HUES6 (cell line): ENCODE data around the gene ANKMY1.

Experiments used
- H3K27ac ChIP-seq: 2 replicates; pipeline ENCODE4 v1.7.0; 2013; ENCODE audit warnings: low read depth, mild to moderate bottlenecking, low read length, inconsistent platforms
- H3K27me3 ChIP-seq: 2 replicates; pipeline ENCODE4 v1.6.1; 2013; ENCODE audit warnings: low read length; ENCODE audit not compliant: control insufficient read depth, insufficient read depth
- H3K36me3 ChIP-seq: 2 replicates; pipeline ENCODE4 v1.6.1; 2013; ENCODE audit warnings: low read length; ENCODE audit not compliant: control insufficient read depth, insufficient read depth
- H3K4me1 ChIP-seq: 2 replicates; pipeline ENCODE4 v1.6.1; 2013; ENCODE audit warnings: low read length; ENCODE audit not compliant: control insufficient read depth, insufficient read depth
- H3K4me3 ChIP-seq: 2 replicates; pipeline ENCODE4 v1.5.1; 2013; ENCODE audit warnings: low read depth, low read length
- H3K9ac ChIP-seq: one replicate; pipeline ENCODE4 v1.6.1; 2013; ENCODE audit warnings: mild to moderate bottlenecking, low read length
- H3K9me3 ChIP-seq: 2 replicates; pipeline ENCODE4 v1.6.1; 2013; ENCODE audit warnings: low read depth, low read length; ENCODE audit not compliant: control insufficient read depth, insufficient read depth

ANKMY1 gene

DNA sequence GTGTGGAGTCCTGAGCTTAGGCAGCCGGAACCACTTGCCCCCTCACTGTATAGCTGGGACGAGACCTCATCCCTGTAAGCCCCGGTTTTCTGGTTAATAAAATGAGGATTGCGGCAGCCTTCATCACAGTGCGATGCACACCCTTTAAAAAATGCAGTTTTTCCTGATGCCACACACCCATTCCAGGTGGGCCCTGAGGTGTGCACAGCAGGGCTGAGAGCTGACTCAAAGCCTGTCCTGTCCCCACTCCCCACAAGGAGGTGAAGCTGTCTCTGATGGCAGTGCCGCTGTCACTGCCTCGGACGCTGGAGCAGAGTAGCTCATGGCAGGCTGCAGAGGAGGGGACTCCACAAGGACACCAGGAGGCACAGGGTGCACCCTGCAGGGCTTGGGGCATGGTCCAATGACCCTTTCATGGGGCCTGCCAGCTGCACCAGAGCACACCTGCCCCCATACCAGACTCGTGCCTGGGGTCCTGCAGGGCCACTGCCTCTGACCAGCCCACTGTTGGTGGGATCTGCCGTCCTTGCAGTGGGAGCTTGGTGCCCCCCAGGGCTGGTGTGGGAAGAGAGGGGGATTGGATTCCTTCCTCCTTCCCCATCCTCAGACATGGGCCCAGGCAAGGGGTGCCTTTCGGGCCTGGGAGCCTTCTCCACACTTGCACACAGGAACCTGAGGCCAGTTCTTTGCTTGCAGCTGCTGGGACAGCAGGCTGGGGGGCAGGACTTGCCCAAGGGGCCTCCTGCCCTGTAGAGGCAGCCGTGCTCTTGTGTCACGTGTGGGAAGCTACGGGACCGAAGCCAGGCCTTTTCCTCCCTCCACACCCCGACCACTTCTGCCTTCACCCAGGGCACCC, 99.5 kb downstream of the ANKMY1 start:
- H3K27me3 ChIP-seq: peaks cover 39% of the 10 kb centered on the region
- no peak overlapping the region for H3K27ac ChIP-seq
- H3K36me3 ChIP-seq: no peaks in the 10 kb centered on the region
- H3K4me3 ChIP-seq: no peak overlapping the region
- H3K9ac ChIP-seq: no peak overlapping the region
- no peaks in the 10 kb centered on the region for H3K9me3 ChIP-seq
- H3K4me1 ChIP-seq: peaks cover 56% of the 10 kb centered on the region

DNA sequence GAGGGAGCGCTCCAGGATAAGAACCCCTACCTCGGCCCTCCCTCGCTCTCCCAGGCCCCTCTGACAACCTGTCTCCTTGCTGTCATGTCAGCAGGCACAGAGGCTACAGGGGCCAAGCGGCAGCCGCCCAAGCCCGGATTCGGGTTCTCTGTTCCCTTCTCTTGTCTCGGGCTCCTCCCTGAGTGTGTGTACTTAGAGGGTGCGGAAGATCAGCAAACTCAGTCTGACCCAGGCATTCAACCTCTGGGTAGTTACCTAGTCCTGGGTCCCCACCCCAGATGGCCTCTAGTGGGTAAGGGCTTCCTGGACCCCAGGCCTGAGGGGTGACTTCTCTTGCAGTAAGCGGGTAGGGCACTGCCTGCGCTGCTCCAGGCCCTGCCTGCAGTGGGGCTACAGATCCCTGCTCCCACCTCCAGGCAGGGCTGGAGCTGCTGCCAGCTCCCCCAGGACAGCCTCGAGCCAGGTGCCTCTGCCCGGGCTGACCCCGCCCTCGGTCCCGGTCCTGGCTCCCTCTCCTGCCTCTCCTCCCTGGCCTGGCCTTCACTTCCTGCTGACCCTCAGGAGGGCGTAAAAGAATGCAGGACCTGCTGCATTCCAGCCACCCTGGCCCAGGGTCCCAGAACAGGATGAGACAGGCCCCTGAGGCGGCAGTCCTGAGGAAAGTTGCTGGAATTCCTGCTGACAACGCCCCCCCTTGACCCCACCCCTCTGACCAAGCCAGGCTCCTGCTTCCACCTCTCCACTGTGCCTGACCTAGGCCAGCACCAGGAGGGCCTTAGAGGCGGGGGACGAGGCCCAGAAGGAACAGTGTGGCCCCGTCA, 100.4 kb downstream of the ANKMY1 start:
- H3K4me1 ChIP-seq: peaks cover 56% of the 10 kb centered on the region
- no peak overlapping the region for H3K27ac ChIP-seq
- no peaks in the 10 kb centered on the region for H3K9me3 ChIP-seq
- peak overlapping the region; percentile 31; the same call in 1 of the 2 replicates for H3K4me3 ChIP-seq
- peaks cover 39% of the 10 kb centered on the region for H3K27me3 ChIP-seq
- no peak overlapping the region for H3K9ac ChIP-seq
- H3K36me3 ChIP-seq: no peaks in the 10 kb centered on the region

DNA sequence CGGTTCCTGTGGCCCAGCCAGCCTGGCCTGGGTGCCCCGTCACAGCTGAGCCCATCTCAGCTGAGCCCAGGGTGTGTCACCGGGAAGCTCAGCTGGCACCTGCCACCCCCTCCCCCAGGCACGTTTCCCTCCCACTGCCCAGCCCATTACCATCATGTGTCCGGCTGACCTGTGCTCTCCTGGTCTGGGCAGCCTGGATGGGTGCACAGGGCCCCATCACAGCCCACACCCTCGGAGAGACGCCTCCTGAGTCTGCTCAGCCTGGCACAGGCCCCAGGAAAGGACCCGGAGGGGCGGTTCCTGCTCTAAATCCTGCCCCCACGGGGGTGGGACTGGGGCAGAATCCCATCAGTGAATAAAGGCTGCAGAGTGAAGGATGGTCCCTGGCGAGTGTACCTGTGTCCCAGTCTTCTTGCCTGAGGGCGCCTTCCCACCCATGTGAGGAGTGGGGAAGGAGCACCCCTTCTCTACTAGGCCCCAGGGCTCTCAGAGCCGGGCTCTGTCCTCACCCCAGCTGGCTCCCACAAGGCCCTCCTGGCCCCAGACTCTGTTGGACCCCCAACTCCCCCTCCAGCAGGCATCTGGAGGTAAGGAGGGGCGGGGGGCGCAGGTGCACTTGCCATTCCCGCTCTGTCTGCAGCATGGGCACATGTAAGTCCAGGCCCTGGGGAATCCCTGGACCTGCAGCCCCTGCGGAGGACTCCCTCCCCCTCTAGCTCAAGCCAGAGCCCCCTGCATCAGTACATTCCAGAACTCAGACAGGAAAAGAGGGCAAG, 101.2 kb downstream of the ANKMY1 start:
- Histone ChIP-seq H3K27me3 (peaks cover 39% of the 10 kb centered on the region), H3K4me1 (peaks cover 63% of the 10 kb centered on the region), H3K9me3 (no peaks in the 10 kb centered on the region), H3K4me3 (peak overlapping the region; percentile 52), H3K27ac (no peak overlapping the region), H3K9ac (no peak overlapping the region), H3K36me3 (no peaks in the 10 kb centered on the region)

DNA sequence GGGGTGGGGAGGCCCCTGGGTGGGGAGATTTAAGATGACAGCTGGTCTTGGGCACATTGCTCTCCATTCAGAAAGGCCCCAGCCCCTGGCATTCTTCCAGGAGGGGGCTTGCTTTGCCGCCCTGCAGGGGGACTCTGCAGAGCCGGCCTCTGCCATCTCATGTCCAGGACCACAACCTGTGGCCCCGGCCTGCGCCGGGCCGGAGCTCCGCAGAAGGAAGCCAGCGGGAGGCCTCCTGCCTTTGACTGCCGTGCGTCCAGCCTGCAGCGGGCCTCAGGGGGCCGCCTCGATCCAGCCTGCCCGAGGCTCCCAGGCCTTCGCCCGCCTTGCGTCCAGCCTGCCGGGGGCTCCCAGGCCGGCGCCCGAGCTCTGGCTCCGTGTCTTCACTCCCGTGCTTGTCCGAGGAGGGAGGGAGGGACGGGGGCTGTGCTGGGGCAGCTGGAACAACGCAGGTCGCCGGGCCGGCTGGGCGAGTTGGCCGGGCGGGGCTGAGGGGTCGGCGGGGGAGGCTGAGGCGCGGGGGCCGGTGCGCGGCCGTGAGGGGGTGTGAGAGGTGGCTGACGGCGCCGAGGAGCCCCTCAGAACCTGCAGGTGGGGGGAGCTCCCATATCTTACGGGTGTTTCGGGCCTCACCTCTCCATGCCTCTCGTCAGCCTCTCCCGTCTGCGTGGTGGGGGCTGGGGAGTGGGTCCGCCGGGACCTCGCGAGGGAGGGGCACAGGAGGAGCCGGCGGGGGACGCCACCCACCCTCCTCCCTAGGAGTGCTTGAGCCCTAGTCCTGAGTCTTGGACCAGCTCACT, 101.9 kb downstream of the ANKMY1 start:
- H3K4me1 ChIP-seq: peaks cover 68% of the 10 kb centered on the region
- peak overlapping the region; percentile 52 for H3K4me3 ChIP-seq
- H3K27ac ChIP-seq: no peak overlapping the region
- H3K27me3 ChIP-seq: peaks cover 39% of the 10 kb centered on the region
- H3K36me3 ChIP-seq: no peaks in the 10 kb centered on the region
- no peaks in the 10 kb centered on the region for H3K9me3 ChIP-seq
- H3K9ac ChIP-seq: no peak overlapping the region

DNA sequence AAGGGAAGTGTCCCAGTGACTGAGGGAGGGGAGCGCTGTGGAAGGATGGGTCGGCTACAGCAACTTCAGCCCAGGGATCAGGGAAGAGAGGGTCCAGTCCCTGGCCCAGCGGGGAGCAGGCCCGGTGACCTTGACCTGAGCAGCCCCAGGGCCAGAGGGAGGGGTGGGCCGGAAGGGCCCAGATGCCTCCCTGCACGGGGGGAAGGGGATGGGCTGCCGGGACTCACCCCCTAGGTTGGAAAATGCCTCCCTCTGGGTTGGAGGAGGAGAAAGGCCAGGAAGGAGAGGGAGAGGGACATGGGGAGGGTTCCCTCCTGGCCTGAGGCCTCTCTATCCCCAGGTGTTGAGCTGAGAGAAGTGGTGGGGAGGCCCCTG, 102.5 kb downstream of the ANKMY1 start:
- H3K9me3 ChIP-seq: no peaks in the 10 kb centered on the region
- H3K27me3 ChIP-seq: peaks cover 39% of the 10 kb centered on the region
- peaks cover 74% of the 10 kb centered on the region for H3K4me1 ChIP-seq
- no peak overlapping the region for H3K9ac ChIP-seq
- no peak overlapping the region for H3K27ac ChIP-seq
- H3K4me3 ChIP-seq: peak overlapping the region; percentile 52
- H3K36me3 ChIP-seq: no peaks in the 10 kb centered on the region

DNA sequence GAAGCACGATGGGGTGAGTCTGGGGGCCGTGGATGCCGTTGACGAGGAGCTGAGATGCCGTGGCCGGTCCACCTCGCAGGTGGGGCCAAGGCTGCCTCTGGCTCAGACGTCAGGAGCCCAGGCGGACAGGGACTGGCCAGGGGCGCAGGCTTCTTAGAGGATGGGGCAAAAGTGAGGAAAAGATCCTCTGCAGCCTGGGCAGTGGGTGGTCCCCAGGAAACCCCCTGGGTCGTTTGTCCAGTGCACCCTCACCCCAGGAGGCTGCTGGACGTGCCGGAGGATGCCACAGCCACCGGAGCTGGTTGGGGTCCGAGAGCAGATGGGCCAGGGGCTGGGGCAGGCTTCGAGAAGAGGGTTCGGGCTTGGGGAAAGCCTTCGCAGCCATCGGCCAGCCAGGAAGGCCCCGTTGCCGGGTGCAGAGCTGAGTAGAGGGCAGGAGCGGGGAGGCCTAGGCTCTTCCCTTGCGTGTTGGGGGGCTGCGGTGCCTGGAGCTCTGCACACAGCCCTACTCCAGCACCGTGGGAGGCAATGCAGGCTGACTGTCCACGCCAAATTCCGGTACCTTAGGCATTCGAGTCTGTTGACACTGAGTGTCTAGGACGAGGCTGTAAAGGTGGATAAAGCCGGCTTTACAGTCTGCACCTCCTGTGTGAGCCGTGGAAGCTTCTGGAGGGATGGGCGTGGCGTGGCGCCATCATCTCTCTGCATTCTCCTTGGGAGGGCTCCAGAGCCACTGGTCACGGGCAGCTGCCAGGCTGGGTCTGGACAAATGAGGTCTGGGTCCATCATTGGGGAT, 103.5 kb downstream of the ANKMY1 start:
- no peaks in the 10 kb centered on the region for H3K9me3 ChIP-seq
- H3K27me3 ChIP-seq: peaks cover 39% of the 10 kb centered on the region
- H3K4me1 ChIP-seq: peaks cover 70% of the 10 kb centered on the region
- peak overlapping the region; percentile 52 for H3K4me3 ChIP-seq
- no peaks in the 10 kb centered on the region for H3K36me3 ChIP-seq
- no peak overlapping the region for H3K27ac ChIP-seq
- no peak overlapping the region for H3K9ac ChIP-seq

DNA sequence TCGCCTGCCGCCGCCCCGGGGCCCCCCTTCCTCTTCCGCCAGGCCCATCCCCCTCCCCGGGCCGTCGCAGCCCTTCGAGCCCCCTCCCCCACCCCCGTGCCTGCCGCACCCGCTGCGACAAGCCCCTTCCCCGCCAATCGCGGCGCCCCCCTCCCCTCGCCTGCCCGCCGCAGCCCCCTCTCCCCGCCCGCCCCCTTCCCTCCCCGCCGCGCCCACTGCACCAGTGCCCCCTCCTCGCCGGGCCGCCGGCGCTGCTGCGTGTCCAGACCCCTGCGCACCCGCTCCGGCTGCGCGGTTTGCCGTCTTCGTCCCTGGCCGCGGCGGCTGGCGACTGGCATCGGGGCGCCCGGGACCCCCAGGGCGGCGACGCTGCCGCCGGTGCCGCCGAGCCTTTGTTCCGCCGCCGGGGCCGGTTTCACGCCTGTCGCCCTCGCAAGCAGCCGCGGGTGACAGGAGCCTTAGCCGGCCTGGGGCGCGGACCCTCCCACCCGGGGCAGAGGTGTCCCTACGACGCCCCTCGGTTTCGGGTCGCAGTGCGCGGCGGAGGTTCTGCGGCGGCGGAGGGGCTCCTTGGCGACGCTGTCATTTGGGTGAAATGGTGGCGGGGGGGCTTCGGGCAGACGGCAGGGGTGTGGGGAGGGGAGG, 104.2 kb downstream of the ANKMY1 start:
- no peaks in the 10 kb centered on the region for H3K36me3 ChIP-seq
- peaks cover 39% of the 10 kb centered on the region for H3K27me3 ChIP-seq
- peaks cover 63% of the 10 kb centered on the region for H3K4me1 ChIP-seq
- peak overlapping the region; percentile 49 for H3K4me3 ChIP-seq
- no peaks in the 10 kb centered on the region for H3K9me3 ChIP-seq
- no peak overlapping the region for H3K27ac ChIP-seq
- H3K9ac ChIP-seq: no peak overlapping the region

DNA sequence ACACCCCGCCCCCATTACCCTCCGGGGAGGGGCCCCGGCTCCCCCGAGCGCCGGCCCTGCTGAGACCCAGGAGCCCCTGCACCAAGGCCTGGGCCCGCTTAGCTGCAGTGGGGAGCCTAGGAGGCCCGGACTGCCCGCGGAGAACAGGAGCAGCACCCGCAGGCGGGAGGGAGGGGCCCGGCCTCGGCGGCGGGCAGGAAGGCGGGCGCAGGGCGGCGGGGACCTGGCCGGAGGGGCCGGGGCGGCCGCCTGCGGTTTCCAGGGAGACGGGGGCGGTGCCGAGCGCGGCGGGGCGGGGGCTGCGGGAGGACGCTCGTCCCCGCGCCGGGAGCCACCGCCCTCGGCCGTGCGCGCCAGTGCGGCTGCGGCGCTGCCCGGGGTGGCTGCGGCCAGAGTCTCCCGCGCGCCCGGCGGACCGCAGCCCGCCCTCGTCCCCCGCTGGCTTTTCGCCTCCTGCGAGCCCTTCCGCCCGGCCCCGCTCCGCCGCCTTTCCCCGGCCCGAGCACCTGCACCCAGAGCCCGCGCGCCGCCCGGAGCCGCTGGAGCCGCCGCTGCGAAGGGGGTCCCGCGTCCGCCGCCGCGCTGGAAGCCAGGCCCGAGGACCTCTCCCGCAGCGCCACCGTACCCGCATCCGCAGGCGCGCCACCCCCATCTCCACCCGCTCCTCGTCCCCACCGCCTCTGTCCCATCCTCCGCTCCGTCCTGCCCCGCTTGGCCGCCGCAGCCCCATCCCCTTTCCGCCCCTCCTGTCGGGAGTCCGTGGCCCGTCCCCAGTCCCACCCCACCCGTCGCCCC, 105.1 kb downstream of the ANKMY1 start:
- no peaks in the 10 kb centered on the region for H3K9me3 ChIP-seq
- H3K36me3 ChIP-seq: no peaks in the 10 kb centered on the region
- no peak overlapping the region for H3K27ac ChIP-seq
- peak overlapping the region; percentile 37 for H3K9ac ChIP-seq
- peak overlapping the region; percentile 77 for H3K4me3 ChIP-seq
- H3K4me1 ChIP-seq: peaks cover 54% of the 10 kb centered on the region
- H3K27me3 ChIP-seq: peaks cover 39% of the 10 kb centered on the region

DNA sequence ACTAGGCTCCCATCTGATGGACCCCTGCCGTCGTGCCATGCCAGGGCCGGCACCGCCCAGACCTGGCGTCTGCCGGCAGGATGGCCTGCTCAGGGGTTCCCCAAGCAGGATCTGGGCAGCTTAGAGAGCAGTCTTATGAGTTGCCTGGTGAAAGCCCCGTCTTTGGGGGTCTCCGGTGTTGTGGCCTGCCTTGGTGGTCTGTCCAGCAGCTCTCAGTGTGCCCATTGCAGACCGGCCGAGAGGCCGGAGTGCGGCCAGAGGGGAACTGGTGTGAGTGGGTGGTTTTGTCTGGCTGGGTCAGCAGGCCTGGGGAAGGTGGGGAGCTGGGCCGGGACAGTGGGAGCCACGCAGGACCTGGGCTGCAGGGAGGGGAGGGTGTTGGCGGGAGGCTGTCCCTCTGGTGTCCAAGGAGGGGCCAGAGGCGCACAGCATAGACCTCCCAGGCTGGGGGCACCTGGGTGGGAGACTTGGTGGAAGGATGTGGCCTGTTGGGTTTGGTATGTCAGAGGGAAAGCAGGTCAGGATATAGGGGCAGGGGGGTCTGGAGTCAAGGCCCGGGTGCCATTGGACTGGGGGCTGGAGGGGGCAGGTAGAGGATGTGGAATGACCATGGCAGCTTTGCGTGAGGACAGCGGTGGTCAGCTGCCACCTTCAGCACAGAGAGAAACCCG, 105.9 kb downstream of the ANKMY1 start:
- Histone ChIP-seq H3K4me3 (peak overlapping the region; percentile 77), H3K27ac (no peak overlapping the region), H3K9ac (no peak overlapping the region), H3K9me3 (no peaks in the 10 kb centered on the region), H3K4me1 (peaks cover 47% of the 10 kb centered on the region), H3K27me3 (peaks cover 34% of the 10 kb centered on the region), H3K36me3 (no peaks in the 10 kb centered on the region)
